Stimulated activated CD4-positive, alpha-beta T cell treated with anti-CD3 and anti-CD28 coated beads, TNF-alpha, amount 100 ng/mL, for 1 hour (primary cell): ENCODE data around the gene SHANK3.

ENCODE experiments used
- DNase-seq, 3 donors: peaks; one replicate each; pipeline ENCODE4 v3.0.0-alpha.2; 2020; ENCODE audit warnings: low read depth in 3 of 3, low spot score in 1 of 3

The SHANK3 gene

DNA sequence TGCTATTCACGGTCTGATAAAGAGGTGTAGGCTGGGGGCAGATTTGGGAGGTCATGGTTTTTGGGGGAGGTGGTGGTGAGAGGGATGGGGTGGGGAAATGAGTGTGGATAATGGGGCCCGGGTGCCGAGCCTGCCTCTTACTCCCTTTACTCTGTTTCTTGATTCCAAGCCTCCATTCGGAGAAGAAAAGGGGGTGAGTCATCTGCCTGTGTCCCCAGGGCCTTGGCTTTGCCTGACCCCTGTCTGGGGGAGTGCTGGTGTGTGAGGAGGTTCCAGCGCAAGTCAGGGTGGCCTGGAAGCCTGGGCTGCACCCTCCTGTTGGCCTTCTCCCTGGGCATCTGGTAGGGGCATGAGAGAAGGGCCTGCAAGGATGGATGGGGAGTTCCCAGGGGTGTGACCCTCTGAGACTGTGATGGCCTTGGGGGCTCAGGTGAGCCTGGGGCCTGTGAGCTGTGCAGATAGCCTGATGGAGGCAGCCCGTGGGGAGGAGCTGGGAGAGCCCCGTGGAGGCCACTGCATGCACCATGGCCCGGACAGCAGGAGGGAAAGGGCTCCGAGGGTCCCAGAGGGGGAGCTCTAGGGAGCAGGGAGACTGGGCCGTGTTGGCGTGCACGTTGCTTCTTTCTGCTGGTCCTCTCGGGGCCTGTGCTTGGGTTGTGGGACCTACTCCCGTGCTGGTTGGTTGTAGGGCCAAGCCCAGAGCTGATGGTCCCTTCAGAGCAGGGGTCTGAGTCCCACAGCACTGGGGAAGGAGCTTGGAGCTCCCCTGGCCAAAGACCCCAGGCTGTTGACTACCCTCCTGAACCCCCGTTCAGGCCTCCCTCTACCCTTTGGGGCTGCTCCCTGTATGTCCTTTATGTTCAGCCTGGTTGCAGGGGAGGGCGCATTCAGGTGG, 39.1 kb downstream of the SHANK3 start:
- DNase-seq = no peak

DNA sequence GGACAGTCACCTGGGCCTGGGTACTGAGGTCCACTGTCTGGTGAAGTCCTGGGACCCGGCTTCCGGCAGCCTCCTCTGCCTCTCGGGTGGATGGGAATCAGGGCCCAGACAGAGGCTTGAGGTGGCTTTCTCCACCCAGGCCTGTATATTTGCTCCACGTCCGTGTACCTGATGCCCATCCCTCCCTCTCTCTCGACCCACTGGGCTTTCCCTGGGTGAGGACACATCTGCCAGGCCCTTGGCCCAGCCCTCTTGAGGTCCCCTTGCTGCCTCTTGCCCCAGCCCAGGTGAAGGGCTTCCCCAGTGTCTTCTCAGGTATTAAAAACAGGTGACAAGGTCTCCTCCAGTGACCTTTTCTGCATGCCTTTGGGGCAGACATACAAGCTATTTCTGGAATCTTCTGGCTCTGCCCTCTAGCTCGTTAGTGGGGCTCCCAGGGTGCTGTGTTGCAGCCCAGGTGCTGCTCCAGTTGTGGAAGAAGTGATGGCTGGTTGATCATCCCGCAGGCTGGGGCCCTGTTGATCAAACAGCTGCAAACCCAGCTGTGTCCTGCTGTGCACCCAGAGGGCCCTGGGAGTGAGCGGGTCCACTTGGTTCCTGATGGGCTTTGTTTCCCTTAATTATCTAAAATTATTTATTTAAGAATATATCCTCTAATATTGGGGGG, 39.9 kb downstream of the SHANK3 start:
- DNase-seq = no peak

DNA sequence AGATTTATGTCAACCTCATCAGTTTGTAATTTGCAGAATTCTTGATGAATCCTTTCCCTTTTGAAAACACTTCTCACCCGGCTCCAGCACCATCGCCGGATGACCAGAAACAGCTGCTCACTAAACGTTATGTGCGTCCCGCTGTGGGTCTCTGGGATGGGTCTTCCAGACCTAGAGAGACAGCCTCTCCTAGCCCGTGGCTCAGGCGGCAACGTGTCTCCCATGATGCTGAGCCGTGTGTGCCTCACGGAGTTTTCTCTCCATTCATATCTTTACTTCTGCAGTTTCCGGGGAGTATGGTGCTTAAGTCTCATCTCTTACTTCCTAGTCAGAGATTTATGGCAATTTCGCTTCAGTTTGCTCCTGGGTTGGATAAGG, 40.4 kb downstream of the SHANK3 start:
- DNase-seq = no peak

DNA sequence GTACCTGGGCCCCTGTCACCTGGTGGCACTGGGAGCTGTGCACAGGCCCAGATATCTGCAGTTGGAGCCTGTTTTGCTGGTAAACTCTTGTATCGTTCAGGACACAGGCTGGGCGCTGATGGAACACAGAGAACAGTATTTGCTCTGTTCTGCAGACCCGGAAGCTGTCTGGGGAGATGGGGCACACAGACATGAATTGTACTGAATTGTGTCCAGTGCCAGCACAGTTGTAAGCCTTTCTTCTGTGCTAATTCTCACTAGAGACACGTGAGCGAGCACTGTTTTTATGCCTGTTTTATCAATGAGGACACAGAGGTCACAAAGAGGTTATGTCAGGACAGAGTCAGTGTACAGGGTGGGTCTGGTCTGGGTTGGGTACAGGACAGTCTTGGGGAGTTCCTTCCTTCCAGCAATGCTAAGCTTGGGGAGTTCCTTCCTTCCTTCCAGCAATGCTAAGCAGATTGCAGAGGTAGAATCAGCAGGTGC, 41.0 kb downstream of the SHANK3 start:
- DNase-seq = no peak

DNA sequence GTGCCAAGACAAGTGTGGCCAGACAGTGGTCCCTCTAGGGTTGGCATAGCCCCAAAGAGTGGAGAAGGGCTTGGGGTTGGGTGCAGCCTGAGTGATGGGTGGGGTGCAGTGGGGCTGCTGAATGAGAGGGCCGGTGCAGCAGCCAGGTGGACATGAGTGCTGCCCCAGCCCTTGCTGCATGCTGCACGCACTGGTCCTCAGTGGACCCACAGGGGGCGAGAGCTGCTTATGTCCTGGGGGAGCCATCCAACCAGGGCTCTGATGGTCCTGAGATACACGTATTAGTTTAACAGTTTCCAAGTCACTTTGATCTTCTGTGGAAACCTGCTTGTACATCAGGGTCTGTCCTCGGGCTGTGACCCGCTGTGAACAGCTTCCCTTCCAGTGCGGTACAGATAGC, 41.5 kb downstream of the SHANK3 start:
- DNase-seq = no peak

DNA sequence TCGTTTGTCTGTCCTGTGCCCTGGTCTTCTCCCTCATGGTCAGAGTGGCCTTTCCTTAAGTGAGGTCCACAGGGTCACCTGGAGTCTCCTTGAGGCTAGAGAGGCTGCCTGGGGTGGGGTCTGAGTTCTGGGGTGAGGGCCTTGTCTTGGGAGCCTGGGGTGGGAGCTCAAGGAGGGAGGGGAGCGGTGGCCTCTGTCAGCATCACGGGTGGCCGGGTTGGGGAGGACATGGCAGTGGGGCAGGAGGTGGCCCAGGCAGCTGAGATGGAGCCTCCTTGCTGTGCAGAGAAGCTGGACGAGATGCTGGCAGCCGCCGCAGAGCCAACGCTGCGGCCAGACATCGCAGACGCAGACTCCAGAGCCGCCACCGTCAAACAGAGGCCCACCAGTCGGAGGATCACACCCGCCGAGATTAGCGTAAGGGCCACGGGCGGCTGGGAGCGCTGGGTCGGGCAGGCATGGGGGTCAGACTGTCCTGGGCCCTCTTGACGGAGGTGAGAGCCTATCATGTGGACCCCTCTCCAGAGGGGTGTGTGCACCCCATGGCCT, 42.1 kb downstream of the SHANK3 start:
- no peak for DNase-seq

DNA sequence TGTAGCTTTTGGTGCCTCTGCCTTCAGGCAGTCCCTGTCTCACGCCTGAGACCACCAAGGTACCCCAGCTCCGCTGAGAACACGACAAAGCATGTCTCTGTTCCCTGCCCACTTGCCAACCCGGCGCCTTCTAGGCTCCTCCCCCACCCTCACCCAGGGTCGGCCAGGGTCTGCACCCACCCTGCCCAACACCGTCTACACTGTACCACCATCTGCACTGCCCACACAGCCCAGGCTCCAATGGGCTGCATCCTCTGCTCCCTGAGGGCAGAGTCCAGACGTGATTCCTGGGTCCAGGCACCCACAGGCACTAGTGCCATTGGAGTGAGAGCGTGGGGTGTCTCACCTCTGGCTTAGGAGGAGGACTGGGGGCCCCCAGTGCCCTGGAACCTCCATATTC, 42.6 kb downstream of the SHANK3 start:
- no peak for DNase-seq

DNA sequence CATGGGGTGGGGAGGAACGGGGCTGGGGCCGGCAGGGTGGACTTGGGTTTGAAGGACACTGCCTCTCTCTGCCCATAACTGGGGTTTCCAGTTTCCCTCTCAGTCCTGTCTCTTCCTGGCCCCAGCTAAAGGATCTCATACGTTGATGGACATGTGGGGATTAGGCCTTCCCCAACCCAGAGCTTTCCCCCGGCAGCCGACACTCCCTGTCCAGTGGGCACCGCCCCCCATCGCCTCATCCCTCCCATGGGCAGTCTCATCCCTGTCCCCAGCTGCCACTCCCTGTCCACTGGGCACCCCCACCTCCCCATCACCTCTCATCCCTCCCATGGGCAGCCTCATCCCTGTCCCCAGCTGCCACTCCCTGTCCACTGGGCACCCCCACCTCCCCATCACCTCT, 43.2 kb downstream of the SHANK3 start:
- no peak for DNase-seq

DNA sequence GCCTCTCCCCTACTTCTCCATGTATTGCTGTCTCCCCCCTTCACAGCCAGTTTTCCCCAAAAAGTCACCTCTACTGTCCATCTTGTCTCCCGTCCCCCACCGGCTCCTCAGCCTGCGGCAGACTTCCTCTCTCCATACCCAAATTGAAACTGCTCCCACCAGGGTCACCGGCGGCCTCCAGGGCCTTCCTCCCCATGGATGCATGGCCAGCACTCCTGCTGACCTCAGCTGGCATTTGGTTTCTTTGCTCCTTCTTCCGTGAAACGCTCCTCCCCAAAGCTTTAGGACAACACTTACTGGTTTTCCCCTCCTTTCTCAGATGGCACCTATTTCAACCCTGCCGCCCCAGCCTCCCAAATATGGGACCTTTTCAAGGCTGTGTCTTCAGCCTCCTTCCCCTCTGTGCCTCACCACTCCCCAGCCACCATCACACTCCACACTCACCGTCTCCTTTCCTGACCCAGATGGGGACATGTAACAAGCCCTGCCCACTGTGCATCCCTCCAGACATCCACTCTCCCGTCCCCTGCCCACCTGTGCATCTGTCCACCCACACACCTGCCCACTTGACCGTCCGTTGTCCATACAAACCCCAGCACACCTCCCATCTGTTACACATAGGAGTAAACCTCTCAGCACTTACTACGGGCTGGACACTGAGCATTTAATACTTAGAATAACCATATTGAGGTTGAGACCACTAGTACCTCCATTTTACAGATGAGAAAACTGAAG, 43.8 kb downstream of the SHANK3 start:
- DNase-seq = no peak

DNA sequence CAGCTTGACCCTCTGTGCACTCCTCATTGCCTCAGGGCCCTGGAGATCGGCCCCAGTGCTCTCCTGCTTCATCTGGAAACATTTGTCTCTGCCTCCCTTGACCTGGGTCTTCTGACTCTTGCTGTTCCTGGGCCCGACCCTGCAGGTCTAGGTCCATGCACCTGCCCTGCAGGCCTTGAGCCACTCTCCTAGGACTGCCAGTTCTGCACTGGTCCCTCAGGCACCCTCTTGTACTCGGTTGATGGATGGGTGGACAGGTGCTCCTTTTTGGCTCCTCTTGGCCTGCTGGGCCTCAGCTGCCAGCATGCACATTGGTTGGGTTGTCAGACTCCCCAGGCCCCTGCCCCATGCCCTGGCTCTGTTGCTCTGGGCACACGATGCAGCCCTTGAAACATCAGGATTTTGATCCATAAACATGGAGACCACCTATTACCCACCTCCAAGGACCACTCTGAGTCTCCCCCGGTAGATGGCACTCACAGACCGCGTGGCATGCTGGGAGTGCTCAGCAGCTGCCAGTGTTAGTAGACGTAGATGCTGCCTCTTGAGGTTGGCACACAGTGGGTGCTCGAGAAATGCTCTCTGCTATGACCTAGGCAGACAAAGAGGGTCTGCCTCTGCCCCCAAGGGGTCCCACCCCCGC, 45.2 kb downstream of the SHANK3 start:
- no peak for DNase-seq

DNA sequence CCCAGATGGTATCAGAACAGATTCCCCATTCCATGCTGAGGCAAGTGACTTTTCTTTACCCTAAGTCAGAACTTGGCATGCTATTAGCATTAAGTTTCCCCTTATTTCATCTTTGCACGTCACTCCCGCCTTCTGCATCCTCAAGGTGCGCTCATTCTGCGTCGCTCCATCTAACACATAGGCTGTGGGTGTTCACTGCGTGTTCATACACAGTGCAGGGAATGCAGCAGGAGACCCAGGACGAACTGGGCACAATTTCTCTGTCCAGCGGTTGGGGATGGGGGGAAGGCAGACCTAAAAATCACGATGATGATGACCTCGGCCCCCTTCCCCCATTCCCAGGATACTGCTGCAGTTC, 45.7 kb downstream of the SHANK3 start:
- no peak for DNase-seq

DNA sequence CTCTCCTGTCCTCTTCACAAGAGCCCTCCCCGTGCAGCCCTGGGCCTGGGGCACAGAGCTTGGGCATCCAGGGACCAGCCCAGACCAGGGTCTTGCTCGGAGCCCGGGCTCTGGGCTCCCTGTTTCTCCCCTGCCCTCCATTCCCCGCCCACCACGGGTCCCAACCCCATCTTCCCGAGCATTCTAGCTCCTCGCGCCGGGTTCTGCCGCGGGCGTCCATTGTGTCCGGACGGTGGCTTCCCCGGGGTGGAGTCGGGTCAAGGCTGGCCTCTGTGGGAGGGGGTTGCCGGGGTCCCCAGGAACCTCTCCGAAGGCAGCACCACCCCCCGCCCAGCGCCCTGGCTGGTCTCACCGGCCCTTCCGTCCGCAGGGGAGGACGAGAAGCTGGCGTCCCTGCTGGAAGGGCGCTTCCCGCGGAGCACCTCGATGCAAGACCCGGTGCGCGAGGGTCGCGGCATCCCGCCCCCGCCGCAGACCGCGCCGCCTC, 47.2 kb downstream of the SHANK3 start:
- no peak for DNase-seq

DNA sequence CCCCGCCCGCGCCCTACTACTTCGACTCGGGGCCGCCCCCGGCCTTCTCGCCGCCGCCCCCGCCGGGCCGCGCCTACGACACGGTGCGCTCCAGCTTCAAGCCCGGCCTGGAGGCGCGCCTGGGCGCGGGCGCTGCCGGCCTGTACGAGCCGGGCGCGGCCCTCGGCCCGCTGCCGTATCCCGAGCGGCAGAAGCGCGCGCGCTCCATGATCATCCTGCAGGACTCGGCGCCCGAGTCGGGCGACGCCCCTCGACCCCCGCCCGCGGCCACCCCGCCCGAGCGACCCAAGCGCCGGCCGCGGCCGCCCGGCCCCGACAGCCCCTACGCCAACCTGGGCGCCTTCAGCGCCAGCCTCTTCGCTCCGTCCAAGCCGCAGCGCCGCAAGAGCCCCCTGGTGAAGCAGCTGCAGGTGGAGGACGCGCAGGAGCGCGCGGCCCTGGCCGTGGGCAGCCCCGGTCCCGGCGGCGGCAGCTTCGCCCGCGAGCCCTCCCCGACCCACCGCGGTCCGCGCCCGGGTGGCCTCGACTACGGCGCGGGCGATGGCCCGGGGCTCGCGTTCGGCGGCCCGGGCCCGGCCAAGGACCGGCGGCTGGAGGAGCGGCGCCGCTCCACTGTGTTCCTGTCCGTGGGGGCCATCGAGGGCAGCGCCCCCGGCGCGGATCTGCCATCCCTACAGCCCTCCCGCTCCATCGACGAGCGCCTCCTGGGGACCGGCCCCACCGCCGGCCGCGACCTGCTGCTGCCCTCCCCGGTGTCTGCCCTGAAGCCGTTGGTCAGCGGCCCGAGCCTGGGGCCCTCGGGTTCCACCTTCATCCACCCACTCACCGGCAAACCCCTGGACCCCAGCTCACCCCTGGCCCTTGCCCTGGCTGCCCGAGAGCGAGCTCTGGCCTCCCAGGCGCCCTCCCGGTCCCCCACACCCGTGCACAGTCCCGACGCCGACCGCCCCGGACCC, 48.0 kb downstream of the SHANK3 start:
- no peak for DNase-seq

DNA sequence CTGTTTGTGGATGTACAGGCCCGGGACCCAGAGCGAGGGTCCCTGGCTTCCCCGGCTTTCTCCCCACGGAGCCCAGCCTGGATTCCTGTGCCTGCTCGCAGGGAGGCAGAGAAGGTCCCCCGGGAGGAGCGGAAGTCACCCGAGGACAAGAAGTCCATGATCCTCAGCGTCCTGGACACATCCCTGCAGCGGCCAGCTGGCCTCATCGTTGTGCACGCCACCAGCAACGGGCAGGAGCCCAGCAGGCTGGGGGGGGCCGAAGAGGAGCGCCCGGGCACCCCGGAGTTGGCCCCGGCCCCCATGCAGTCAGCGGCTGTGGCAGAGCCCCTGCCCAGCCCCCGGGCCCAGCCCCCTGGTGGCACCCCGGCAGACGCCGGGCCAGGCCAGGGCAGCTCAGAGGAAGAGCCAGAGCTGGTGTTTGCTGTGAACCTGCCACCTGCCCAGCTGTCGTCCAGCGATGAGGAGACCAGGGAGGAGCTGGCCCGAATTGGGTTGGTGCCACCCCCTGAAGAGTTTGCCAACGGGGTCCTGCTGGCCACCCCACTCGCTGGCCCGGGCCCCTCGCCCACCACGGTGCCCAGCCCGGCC, 48.7 kb downstream of the SHANK3 start:
- no peak for DNase-seq

DNA sequence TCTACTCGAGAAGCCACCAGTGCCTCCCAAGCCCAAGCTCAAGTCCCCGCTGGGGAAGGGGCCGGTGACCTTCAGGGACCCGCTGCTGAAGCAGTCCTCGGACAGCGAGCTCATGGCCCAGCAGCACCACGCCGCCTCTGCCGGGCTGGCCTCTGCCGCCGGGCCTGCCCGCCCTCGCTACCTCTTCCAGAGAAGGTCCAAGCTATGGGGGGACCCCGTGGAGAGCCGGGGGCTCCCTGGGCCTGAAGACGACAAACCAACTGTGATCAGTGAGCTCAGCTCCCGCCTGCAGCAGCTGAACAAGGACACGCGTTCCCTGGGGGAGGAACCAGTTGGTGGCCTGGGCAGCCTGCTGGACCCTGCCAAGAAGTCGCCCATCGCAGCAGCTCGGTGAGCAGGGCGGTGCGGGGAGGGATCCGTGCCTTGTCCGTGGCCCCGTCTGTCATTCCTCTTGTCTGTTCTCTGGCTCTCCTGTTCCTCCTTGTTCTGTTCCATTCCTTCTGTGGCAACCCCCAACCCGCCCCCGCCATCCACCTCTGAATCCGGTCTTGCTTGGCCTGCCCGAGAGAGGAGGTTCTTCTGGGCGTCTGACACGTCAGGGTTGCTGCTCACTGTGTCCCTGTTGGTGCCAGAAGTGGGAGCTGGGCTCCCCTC, 49.6 kb downstream of the SHANK3 start:
- DNase-seq = no peak
